HG02938 (cell line): ENCODE measurements around the gene KLK2.

Experiments
- ATAC-seq: cut with Tn5 transposase; IDR thresholded peaks from one replicate; pipeline ENCODE4 v1.9.1; 2021; ENCODE audit warnings: mild to moderate bottlenecking, moderate library complexity; ENCODE audit not compliant: unreplicated experiment

Gene KLK2

GRCh38 chr19:50921426-50922316, 48.4 kb downstream of the KLK2 start:
- ATAC-seq = no peak

- ATAC-seq = peak; percentile 64
Measured at GRCh38 chr19:50922317-50922853, 49.1 kb downstream of the KLK2 start.

- ATAC-seq = no peak
Measured at GRCh38 chr19:50924586-50924985, 51.3 kb downstream of the KLK2 start.

GRCh38 chr19:50925734-50926133, 52.5 kb downstream of the KLK2 start:
- no peak for ATAC-seq

GRCh38 chr19:50926144-50926543, 52.9 kb downstream of the KLK2 start:
- ATAC-seq = no peak

- ATAC-seq = no peak
Measured at GRCh38 chr19:50928831-50929230, 55.6 kb downstream of the KLK2 start.
